ENCODE results near the gene FYN.
"Not testable (repeated sequence)": the region's sequence is repeated elsewhere in the genome, so short reads cannot be mapped to it uniquely, and the experiment has no call there.

The FYN gene

GRCh38 chr6:111680811-111681609, 192.2 kb downstream of the FYN start:
- not testable (repeated sequence) for DNase-seq (ENCODE audit: low read depth in 2 of 2)

GRCh38 chr6:111680015-111680712, 193.1 kb downstream of the FYN start:
- DNase-seq (ENCODE audit: low read depth in 2 of 2), result no peak

- no peak for DNase-seq (ENCODE audit: low read depth in 2 of 2)
Measured at GRCh38 chr6:111679126-111679858, 194.0 kb downstream of the FYN start.

GRCh38 chr6:111677249-111677990, 195.8 kb downstream of the FYN start:
- DNase-seq (ENCODE audit: low read depth in 2 of 2), result no peak

GRCh38 chr6:111676383-111676782, 196.9 kb downstream of the FYN start:
- no peak for DNase-seq (ENCODE audit: low read depth in 2 of 2)

GRCh38 chr6:111674883-111675282, 198.4 kb downstream of the FYN start:
- no peak for DNase-seq (ENCODE audit: low read depth in 2 of 2)

GRCh38 chr6:111674413-111674812, 198.8 kb downstream of the FYN start:
- no peak for DNase-seq (ENCODE audit: low read depth in 2 of 2)

- no peak for DNase-seq (ENCODE audit: low read depth in 2 of 2)
Measured at GRCh38 chr6:111673937-111674336, 199.3 kb downstream of the FYN start.

GRCh38 chr6:111673532-111673931, 199.7 kb downstream of the FYN start:
- DNase-seq (ENCODE audit: low read depth in 2 of 2), result no peak

- DNase-seq (ENCODE audit: low read depth in 2 of 2), result no peak
Measured at GRCh38 chr6:111672761-111673450, 200.3 kb downstream of the FYN start.

- DNase-seq (ENCODE audit: low read depth in 2 of 2), result no peak
Measured at GRCh38 chr6:111669326-111669725, 203.9 kb downstream of the FYN start.

GRCh38 chr6:111668410-111668809, 204.8 kb downstream of the FYN start:
- no peak for DNase-seq (ENCODE audit: low read depth in 2 of 2)

GRCh38 chr6:111667931-111668330, 205.3 kb downstream of the FYN start:
- DNase-seq (ENCODE audit: low read depth in 2 of 2), result no peak

- no peak for DNase-seq (ENCODE audit: low read depth in 2 of 2)
Measured at GRCh38 chr6:111666847-111667246, 206.4 kb downstream of the FYN start.

- DNase-seq (ENCODE audit: low read depth in 2 of 2), result no peak
Measured at GRCh38 chr6:111664565-111665030, 208.7 kb downstream of the FYN start.

- DNase-seq (ENCODE audit: low read depth in 2 of 2), result no peak
Measured at GRCh38 chr6:111663692-111664564, 209.3 kb downstream of the FYN start.

GRCh38 chr6:111662794-111663593, 210.3 kb downstream of the FYN start:
- no peak for DNase-seq (ENCODE audit: low read depth in 2 of 2)

- DNase-seq (ENCODE audit: low read depth in 2 of 2), result no peak
Measured at GRCh38 chr6:111662072-111662793, 211.0 kb downstream of the FYN start.

Measured in stimulated activated CD4-positive, alpha-beta T cell treated with anti-CD3 and anti-CD28 coated beads, Interleukin-15, amount 100 ng/mL, for 48 hours (primary cell).